Measurements from ENCODE around the gene ADAM10.

The ADAM10 gene

DNA sequence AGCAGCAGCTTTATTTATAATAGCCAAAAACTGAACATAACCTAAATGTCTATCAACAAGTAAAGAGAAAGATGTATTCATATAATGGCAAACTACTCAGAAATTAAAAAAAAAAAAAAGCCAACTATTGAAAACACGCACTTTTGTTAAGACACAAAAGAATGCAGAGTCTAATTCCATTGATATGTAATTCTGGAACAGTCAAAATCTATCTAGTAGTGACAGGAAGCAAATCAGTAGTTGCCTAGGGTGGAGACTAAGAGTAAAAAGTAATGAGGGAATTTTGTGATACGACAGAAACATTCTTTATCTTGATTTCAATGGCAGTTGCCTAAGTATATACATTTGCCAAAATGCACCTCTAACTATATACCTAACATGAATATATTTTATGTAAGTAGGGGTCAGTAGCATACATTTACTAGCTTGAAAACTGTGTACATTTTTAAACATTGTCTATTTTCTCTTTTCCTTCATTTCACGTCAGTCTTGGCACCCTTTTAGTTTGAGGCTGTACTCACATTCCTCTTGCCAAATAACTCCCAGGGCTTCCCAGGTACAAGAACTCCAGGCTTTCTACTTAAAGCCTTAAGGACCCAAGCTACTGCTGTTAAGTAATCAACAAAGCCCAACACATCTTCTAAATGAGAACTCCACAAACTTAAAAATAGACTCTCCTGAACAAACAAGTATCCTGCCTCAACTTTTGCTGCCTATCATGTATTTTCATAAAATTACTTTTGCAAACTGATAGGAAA, 54.7 kb downstream of the ADAM10 start (continued):
- TF ChIP-seq, protein P1, sequence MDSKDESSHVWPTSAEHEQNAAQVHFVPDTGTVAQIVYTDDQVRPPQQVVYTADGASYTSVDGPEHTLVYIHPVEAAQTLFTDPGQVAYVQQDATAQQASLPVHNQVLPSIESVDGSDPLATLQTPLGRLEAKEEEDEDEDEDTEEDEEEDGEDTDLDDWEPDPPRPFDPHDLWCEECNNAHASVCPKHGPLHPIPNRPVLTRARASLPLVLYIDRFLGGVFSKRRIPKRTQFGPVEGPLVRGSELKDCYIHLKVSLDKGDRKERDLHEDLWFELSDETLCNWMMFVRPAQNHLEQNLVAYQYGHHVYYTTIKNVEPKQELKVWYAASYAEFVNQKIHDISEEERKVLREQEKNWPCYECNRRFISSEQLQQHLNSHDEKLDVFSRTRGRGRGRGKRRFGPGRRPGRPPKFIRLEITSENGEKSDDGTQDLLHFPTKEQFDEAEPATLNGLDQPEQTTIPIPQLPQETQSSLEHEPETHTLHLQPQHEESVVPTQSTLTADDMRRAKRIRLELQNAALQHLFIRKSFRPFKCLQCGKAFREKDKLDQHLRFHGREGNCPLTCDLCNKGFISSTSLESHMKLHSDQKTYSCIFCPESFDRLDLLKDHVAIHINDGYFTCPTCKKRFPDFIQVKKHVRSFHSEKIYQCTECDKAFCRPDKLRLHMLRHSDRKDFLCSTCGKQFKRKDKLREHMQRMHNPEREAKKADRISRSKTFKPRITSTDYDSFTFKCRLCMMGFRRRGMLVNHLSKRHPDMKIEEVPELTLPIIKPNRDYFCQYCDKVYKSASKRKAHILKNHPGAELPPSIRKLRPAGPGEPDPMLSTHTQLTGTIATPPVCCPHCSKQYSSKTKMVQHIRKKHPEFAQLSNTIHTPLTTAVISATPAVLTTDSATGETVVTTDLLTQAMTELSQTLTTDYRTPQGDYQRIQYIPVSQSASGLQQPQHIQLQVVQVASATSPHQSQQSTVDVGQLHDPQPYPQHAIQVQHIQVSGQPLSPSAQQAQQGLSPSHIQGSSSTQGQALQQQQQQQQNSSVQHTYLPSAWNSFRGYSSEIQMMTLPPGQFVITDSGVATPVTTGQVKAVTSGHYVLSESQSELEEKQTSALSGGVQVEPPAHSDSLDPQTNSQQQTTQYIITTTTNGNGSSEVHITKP (tag by site-specific recombination; IDR thresholded peaks at IDR 0.05) = no peak

- H3K4me3 ChIP-seq (ENCODE audit: low read depth, low read length) = no peak overlapping the region
- TF ChIP-seq ZNF341 (tag by site-specific recombination; IDR thresholded peaks at IDR 0.05; ENCODE audit: low read depth) = no peak
- TF ChIP-seq TSHZ1 (tag by site-specific recombination; IDR thresholded peaks at IDR 0.05; ENCODE audit: borderline replicate concordance) = no peak
- no peak for TF ChIP-seq ZNF214 (tag by site-specific recombination; IDR thresholded peaks at IDR 0.05; ENCODE audit: borderline replicate concordance)
- TF ChIP-seq SP7 (tag by site-specific recombination; IDR thresholded peaks at IDR 0.05) = no peak
- no peak for TF ChIP-seq ZNF18 (tag by site-specific recombination; IDR thresholded peaks at IDR 0.05)
- no peak for TF ChIP-seq BCL11A (tag by site-specific recombination; IDR thresholded peaks at IDR 0.05; ENCODE audit: low read depth)
- TF ChIP-seq ZNF248 (tag by site-specific recombination; IDR thresholded peaks at IDR 0.05) = no peak
- no peak for TF ChIP-seq OSR2 (tag by site-specific recombination; IDR thresholded peaks at IDR 0.05)
- no peak for TF ChIP-seq ZNF354C (tag by site-specific recombination; IDR thresholded peaks at IDR 0.05; ENCODE audit: borderline replicate concordance, low read depth)
- TF ChIP-seq ZNF529 (tag by site-specific recombination; IDR thresholded peaks at IDR 0.05; ENCODE audit: insufficient replicate concordance) = no peak
- no peak for TF ChIP-seq ZNF423 (tag by site-specific recombination; IDR thresholded peaks at IDR 0.05)
- TF ChIP-seq ZNF623 (tag by site-specific recombination; IDR thresholded peaks at IDR 0.05) = no peak
- no peak for TF ChIP-seq ZNF585B (tag by site-specific recombination; IDR thresholded peaks at IDR 0.05)
- TF ChIP-seq YY1 (tag by site-specific recombination; IDR thresholded peaks at IDR 0.05) = no peak
- no peak overlapping the region for H3K27ac ChIP-seq (ENCODE audit: extremely low read depth, low read depth, low read length)
- ChIA-PET CTCF (no interaction called here), POLR2A (no interaction called here)
- H3K36me3 ChIP-seq (ENCODE audit: control insufficient read depth in 2 of 2, insufficient read depth in 1 of 2, low read length in 2 of 2) = peaks cover 0 to 4% of the 10 kb centered on the region in 2 experiments; a peak in 1 of 3 replicates
- H3K4me1 ChIP-seq (ENCODE audit: control insufficient read depth, insufficient read depth, low read length) = 0 out of 2 replicates have a peak, but pooled peaks cover 3% of the 10 kb centered on the region
- H3K9me3 ChIP-seq (ENCODE audit: control insufficient read depth, insufficient read depth, low read depth, low read length) = no peaks in the 10 kb centered on the region
These were observed 58.8 kb downstream of the ADAM10 start for GRCh38 chr15:58690703-58691102.

Data from HEK293 (cell line).